ENCODE results near the gene CACNA2D2.

CACNA2D2 gene

DNA sequence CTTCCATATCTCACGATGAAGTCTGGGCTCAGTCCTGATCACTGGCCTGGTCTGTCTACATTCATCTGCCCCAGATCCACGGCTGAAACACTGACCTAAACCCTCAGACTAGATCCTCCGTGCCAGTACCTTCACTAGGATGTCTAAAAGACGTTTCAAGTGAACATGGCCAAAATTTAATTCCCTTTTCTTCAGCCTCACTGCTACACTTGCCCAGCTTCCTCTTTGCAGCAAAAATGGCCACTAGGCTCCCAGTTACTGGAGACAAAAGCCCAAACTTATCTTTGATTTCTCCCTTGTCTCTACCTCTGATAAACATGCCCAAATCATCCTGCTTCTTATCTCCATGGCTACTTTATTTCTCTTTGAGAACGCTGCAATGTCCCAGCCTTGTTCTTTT, 164.5 kb downstream of the CACNA2D2 start:
- H3K9me3 ChIP-seq: no peaks in the 10 kb centered on the region
- H3K9ac ChIP-seq: peak overlapping the region; percentile 94
- H3K27me3 ChIP-seq: peaks cover 25% of the 10 kb centered on the region
- no peak for TF ChIP-seq Cebpa-rat (IDR thresholded peaks at IDR 0.05)
- peak overlapping the region; percentile 95 for H3K4me2 ChIP-seq
- peaks cover 79% of the 10 kb centered on the region for H3K4me1 ChIP-seq
- H3K36me3 ChIP-seq: peaks cover 22% of the 10 kb centered on the region
- peak overlapping the region; percentile 88 for H3K4me3 ChIP-seq
- H4K20me1 ChIP-seq: peaks cover 31% of the 10 kb centered on the region
- H3K27ac ChIP-seq: peak overlapping the region; percentile 97

DNA sequence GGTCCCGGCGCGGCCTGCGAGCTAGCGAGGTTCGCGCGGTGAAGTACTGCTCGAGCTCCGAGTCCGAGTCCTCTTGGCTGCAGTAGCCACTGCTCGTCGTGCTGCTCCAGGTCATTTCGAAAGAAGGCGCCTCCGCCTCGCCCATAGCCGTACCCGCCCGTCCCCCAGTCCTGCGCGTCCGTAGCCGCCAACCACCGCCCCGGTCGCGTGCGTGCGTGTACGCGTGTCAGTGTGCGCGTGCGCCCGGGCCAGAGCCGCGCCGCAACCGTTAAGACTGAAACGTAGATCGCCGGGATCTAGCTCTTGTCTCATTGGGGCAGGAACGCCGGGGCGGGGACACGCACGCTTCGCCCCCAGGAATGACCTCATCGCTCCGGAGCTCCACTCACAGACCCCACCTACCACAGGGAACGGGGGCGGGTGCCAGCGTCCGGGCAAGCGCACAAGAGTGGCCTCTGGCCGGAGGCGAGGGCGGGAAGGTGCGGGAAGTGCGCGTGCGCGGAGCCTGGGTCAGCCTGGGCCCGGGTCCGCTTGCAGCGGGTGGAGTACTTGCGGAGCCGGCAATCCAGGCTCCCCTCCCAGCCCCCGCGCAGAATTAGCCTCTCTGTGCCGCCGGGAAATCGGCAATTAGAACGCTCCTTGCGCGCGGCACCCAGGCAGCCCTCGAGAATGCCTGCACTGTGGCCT, 166.1 kb downstream of the CACNA2D2 start:
- Histone ChIP-seq H3K4me2 (peak overlapping the region; percentile 95), H3K9me3 (no peaks in the 10 kb centered on the region), H3K27ac (peak overlapping the region; percentile 97), H4K20me1 (peaks cover 48% of the 10 kb centered on the region), H3K4me3 (peak overlapping the region; percentile 88), H3K36me3 (peaks cover 38% of the 10 kb centered on the region), H3K27me3 (peaks cover 25% of the 10 kb centered on the region), H3K9ac (peak overlapping the region; percentile 94), H3K4me1 (peaks cover 76% of the 10 kb centered on the region)
- no peak for TF ChIP-seq Cebpa-rat (IDR thresholded peaks at IDR 0.05)

DNA sequence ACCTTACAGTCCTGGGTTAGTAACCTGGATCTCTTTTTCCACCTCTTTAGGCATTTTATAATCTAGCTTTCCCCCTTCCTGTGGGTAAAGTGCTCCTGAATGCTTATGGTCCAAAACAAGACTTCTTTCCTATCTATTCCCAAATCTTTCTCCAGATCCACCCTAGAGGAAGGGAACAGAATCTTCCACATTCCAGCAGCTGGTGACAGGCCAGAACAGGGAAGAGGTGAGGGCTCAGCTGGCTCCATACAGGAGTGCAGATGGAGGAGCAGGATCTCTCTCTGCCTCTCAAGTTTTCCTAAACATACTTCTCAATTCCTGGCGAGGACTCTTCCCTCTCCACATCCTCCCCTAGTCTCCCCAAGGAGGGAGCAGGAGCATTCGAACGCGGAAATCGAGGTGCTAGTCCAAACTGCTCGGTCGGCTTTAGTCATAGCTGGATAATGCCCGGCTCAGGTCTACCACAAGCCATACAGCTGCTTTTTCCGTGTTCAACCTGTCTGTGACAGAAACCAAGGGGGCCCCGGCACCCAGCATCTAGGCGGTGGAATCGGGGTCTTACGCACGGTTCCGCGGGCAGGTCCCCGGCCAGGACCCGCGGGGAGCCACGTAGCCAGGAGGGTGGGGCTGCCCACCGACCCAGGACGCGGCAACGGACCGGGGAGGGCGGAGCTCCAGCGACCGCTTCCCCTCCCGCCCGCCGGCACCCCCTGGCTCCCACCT, 166.8 kb downstream of the CACNA2D2 start:
- H3K36me3 ChIP-seq: peaks cover 46% of the 10 kb centered on the region
- no peaks in the 10 kb centered on the region for H3K9me3 ChIP-seq
- peak overlapping the region; percentile 97 for H3K27ac ChIP-seq
- peak overlapping the region; percentile 94 for H3K9ac ChIP-seq
- H4K20me1 ChIP-seq: peaks cover 55% of the 10 kb centered on the region
- H3K27me3 ChIP-seq: peaks cover 22% of the 10 kb centered on the region
- peaks cover 71% of the 10 kb centered on the region for H3K4me1 ChIP-seq
- H3K4me2 ChIP-seq: peak overlapping the region; percentile 95
- peak overlapping the region; percentile 88 for H3K4me3 ChIP-seq
- no peak for TF ChIP-seq Cebpa-rat (IDR thresholded peaks at IDR 0.05)

DNA sequence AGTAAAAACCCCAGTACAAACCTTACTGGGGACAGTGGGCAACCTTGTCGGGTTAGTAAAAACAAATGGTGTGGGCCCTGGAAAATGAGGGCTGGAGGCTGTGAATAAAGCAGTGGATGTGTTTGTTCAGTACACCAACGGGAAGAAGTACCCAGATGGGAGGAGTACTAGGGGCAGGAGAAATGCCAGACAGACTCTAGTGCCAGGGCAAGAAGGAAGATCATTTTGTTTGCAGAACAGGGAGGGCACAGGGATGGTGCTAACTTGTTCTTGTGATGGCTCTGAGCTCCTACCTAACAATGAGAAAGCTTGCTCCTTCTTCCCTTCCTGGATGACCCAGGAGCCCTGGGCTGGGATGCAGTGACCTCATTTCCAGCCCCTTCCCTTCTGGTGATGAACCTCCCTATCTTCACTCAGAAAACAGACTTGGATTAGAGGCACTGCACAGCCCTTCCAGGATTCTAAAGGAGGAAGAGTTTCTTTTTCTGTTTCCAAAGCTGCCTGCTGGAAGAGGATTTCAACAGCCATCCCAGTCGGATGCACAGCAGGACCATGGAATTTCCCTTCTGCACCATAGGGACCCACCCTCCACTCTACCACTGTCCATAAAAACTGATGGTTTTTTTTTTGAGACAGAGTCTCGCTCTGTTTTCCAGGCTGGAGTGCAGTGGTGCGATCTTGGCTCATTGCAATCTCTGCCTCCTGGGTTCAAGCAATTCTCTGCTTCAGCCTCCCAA, 168.9 kb downstream of the CACNA2D2 start:
- no peak for TF ChIP-seq Cebpa-rat (IDR thresholded peaks at IDR 0.05)
- Histone ChIP-seq H3K36me3 (peaks cover 67% of the 10 kb centered on the region), H3K27me3 (peaks cover 1% of the 10 kb centered on the region; the same call in 1 of the 2 replicates), H3K4me3 (no peak overlapping the region; the same call in 1 of the 2 replicates), H3K4me1 (peaks cover 50% of the 10 kb centered on the region), H3K9me3 (no peaks in the 10 kb centered on the region), H3K27ac (peak overlapping the region; percentile 32; the same call in 1 of the 2 replicates), H3K4me2 (peak overlapping the region; percentile 95), H3K9ac (peak overlapping the region; percentile 94), H4K20me1 (peaks cover 76% of the 10 kb centered on the region)

DNA sequence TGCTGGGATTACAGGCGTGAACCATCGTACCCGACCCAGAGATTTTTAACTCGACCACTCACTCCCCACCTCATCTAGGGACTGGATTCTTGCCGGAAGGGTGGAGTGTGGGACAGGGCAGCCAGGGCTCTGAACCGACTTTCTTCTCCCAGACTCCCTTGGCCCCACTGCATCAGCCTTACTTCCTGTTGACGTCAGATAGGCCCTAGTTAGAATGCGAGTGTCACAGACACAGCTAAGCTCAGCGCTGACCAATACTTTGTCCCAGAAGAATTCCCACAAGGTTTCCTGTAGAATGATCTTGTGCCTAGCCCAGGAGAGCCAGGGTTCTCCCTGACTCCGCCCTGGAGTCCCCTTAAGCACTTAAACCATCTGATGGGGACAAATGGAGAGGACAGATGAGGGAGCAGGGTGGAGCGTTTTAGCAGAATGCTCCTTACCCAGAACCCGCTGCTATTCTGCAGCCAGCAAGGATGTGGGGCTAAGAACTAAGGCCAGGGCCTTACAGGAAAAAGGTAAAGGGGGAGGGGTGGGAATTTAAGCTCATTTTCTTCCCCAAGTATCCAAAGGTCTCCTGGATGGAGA, 169.6 kb downstream of the CACNA2D2 start:
- H3K36me3 ChIP-seq: peaks cover 72% of the 10 kb centered on the region
- H3K9ac ChIP-seq: peak overlapping the region; percentile 94
- H3K4me3 ChIP-seq: no peak overlapping the region
- peak overlapping the region; percentile 32; the same call in 1 of the 2 replicates for H3K27ac ChIP-seq
- no peaks in the 10 kb centered on the region for H3K9me3 ChIP-seq
- H4K20me1 ChIP-seq: peaks cover 79% of the 10 kb centered on the region
- peak overlapping the region; percentile 95 for H3K4me2 ChIP-seq
- peaks cover 47% of the 10 kb centered on the region for H3K4me1 ChIP-seq
- H3K27me3 ChIP-seq: no peaks in the 10 kb centered on the region
- no peak for TF ChIP-seq Cebpa-rat (IDR thresholded peaks at IDR 0.05)

DNA sequence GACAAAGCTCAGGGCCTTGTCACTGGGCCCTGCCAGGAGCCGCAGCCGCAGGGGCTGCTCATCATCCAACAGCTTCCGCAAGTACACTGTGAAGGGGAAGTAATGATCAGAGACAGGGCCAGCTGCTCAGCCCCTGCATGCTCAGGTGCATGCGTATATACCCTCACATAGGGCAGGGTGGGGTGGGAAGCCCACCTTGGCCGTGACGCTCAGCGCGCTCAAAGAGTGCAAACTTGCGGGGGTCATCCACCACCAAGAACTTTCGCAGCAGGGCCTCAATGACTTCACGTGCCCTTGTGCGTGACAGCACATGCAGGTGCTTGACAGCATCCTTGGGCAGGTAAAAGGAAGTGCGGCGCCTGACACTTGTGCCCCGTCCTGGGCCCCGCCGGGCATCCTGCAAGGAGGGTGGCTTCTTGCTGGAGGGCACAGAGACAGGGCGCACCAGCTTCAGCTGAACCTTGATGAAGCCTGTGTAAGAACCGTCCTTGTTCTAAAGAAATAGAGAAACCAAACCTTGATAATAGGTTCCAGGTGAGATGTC, 172.0 kb downstream of the CACNA2D2 start:
- H3K4me2 ChIP-seq: no peak overlapping the region
- no peaks in the 10 kb centered on the region for H3K27me3 ChIP-seq
- no peak for TF ChIP-seq Cebpa-rat (IDR thresholded peaks at IDR 0.05)
- H3K9me3 ChIP-seq: no peaks in the 10 kb centered on the region
- H4K20me1 ChIP-seq: peaks cover 85% of the 10 kb centered on the region
- H3K4me1 ChIP-seq: peaks cover 55% of the 10 kb centered on the region
- H3K4me3 ChIP-seq: no peak overlapping the region
- peaks cover 76% of the 10 kb centered on the region for H3K36me3 ChIP-seq
- no peak overlapping the region for H3K9ac ChIP-seq
- no peak overlapping the region for H3K27ac ChIP-seq

DNA sequence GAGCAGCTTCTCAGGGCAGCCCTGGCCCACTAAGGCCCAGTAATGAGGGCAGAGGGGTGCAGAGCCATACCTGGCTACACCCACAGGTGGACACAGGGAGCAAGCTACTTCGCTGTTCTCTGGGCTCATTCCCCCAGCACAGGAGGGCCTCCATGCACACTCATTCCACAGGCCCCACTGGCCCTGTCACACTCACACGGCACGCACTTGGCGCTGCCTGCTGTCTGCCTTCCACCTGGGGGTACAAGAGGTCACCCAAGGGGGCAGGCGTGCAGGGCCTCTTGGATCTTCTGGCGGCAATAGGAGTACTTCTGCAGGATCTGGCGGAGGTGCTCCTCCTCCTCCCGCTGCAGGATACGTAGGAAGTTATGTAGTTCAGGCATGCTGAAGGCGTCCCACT, 173.1 kb downstream of the CACNA2D2 start:
- H3K4me1 ChIP-seq: peaks cover 44% of the 10 kb centered on the region
- H3K36me3 ChIP-seq: peaks cover 78% of the 10 kb centered on the region
- peaks cover 74% of the 10 kb centered on the region for H4K20me1 ChIP-seq
- no peaks in the 10 kb centered on the region for H3K27me3 ChIP-seq
- no peak overlapping the region for H3K27ac ChIP-seq
- no peak overlapping the region for H3K4me2 ChIP-seq
- no peak for TF ChIP-seq Cebpa-rat (IDR thresholded peaks at IDR 0.05)
- no peak overlapping the region for H3K9ac ChIP-seq
- H3K4me3 ChIP-seq: no peak overlapping the region
- H3K9me3 ChIP-seq: no peaks in the 10 kb centered on the region

DNA sequence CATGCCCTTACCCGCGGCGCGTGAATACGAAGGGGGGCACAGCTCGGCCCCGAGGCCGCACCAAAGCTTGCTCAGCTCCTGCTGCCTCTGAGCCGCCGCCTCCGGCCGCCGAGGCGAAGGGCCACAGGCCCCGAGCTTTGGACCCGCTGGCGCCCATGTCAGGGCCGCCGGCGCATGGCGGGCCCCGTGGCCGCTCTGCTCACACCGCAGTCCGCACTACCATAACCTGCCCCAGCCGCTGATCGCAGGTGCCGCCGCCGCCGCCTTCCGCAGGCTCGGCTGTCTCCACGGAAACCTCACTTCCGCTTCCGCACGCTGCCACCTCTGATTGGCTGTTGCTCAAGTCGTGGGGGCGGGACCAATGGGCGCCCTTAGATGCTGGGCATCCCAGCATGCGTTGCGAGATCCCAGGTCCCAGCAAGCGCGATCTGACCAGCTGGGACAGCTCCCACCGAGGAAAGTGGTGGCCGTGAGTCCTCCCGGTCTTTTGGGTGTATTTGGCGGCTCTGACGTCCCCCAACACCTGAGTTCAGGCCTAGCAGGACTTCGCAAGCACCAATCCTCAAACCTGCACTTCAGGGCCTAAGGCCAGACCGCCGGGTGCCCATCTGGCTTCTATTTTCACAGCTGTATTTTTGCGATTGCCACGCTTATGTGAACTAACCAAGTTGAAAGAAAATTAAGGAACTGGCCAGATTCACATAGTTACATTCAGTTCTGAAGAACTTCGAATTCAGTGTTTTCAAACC, 175.3 kb downstream of the CACNA2D2 start, which contains the start of gene TUSC2:
Gene TUSC2 (minus strand): TSS at position 281 of the 749 bp plus-strand sequence. CDS start 124 bp downstream, at position 157.
- H3K9me3 ChIP-seq: no peaks in the 10 kb centered on the region
- peaks cover 35% of the 10 kb centered on the region for H3K4me1 ChIP-seq
- no peaks in the 10 kb centered on the region for H3K27me3 ChIP-seq
- peak within 1 kb of the TSS; percentile 87 for H3K4me3 ChIP-seq
- peak within 1 kb of the TSS; percentile 98 for H3K4me2 ChIP-seq
- TF ChIP-seq Cebpa-rat (IDR thresholded peaks at IDR 0.05): no peak
- H4K20me1 ChIP-seq: peaks cover 52% of the 10 kb centered on the region
- H3K27ac ChIP-seq: peak within 1 kb of the TSS; percentile 87
- peaks cover 73% of the 10 kb centered on the region for H3K36me3 ChIP-seq
- peak within 1 kb of the TSS; percentile 90 for H3K9ac ChIP-seq

Measured in BLaER1 (cell line).